GM21619 (cell line): ENCODE results near the gene AIRE.

Experiments used
- ATAC-seq: cut with Tn5 transposase; IDR thresholded peaks from one replicate; pipeline ENCODE4 v1.9.1; 2021; ENCODE audit not compliant: unreplicated experiment

Gene AIRE

GRCh38 chr21:44322621-44323325 lies 37.1 kb downstream of the AIRE start:
- no peak for ATAC-seq

GRCh38 chr21:44323591-44323990 lies 37.9 kb downstream of the AIRE start:
- ATAC-seq, result no peak

- no peak for ATAC-seq
Measured at GRCh38 chr21:44324106-44324853, 38.6 kb downstream of the AIRE start.

GRCh38 chr21:44324854-44325107 lies 39.1 kb downstream of the AIRE start:
- no peak for ATAC-seq

GRCh38 chr21:44325386-44326271 lies 40.0 kb downstream of the AIRE start:
- no peak for ATAC-seq

GRCh38 chr21:44326272-44326647 lies 40.6 kb downstream of the AIRE start:
- ATAC-seq, result no peak

GRCh38 chr21:44326716-44327602 lies 41.3 kb downstream of the AIRE start:
- no peak for ATAC-seq

- no peak for ATAC-seq
Measured at GRCh38 chr21:44327603-44327974, 41.9 kb downstream of the AIRE start.

- no peak for ATAC-seq
Measured at GRCh38 chr21:44328242-44328895, 42.7 kb downstream of the AIRE start.

GRCh38 chr21:44329086-44329889 lies 43.6 kb downstream of the AIRE start:
- ATAC-seq, result no peak

GRCh38 chr21:44329971-44330681 lies 44.5 kb downstream of the AIRE start:
- ATAC-seq, result no peak

- ATAC-seq, result no peak
Measured at GRCh38 chr21:44330698-44331097, 45.0 kb downstream of the AIRE start.

- no peak for ATAC-seq
Measured at GRCh38 chr21:44331209-44331608, 45.5 kb downstream of the AIRE start.

GRCh38 chr21:44331650-44332307 lies 46.1 kb downstream of the AIRE start:
- no peak for ATAC-seq

GRCh38 chr21:44332383-44332782 lies 46.7 kb downstream of the AIRE start:
- no peak for ATAC-seq

- ATAC-seq, result no peak
Measured at GRCh38 chr21:44332965-44333364, 47.3 kb downstream of the AIRE start.

GRCh38 chr21:44333509-44334328 lies 48.0 kb downstream of the AIRE start:
- no peak for ATAC-seq
